H1 (cell line): ENCODE data around the gene ADCY5. TPM values are rescaled to one million over a fixed set of nuclear protein-coding genes. Genes with fewer than 3 reads are reported as not detected.

Experiments used
- E2F6 ChIP-seq: IDR thresholded peaks from 2 replicates; pipeline ENCODE4 v1.6.1; 2012; ENCODE audit warnings: inconsistent platforms
- RFX5 ChIP-seq: IDR thresholded peaks from 2 replicates; pipeline ENCODE4 v1.6.1; 2011; ENCODE audit warnings: low read depth, low read length, improper control_type of control experiment, borderline replicate concordance
- polyA plus RNA-seq, 7 experiments: library from polyadenylated mRNA; depleted of rRNA in 3 of 7; stranded (reverse) in 5 of 7; unstranded in 2 of 7; fragments of >200 nt in 5 of 7; fragments of 200-250 nt in 2 of 7; gene quantifications; 1 replicate in 5 of 7; 2 replicates in 1 of 7; 4 replicates in 1 of 7; pipeline versions ENCODE4 v1.2.1 to v1.2.3, GENCODE V29; 2011 to 2013; ENCODE audit warnings: missing spikeins in 2 of 7, mixed read lengths in 2 of 7
- total RNA-seq: library from RNA; stranded (reverse); fragmentation: NEBNext Ultra II Directional; extraction: Animal tissue kit (Norgen Biotek cat#: 25700); gene quantifications from 2 replicates; pipeline ENCODE4 v1.2.1, GENCODE V29; 2021

Gene ADCY5
- total and polyA plus RNA-seq, 2 of the 8 experiments (the other 6 are each of a cell fraction or from before 2014, with no cell fraction given): 18.9 to 40.8 TPM

- no peak for TF ChIP-seq E2F6
- no peak for TF ChIP-seq RFX5
Observed at GRCh38 chr3:123331651-123332050, 117.2 kb downstream of the ADCY5 start (continued).
